Neural crest cell (in vitro differentiated cells): ENCODE results near the gene LPAR6. TPM values are rescaled to one million over a fixed set of nuclear protein-coding genes. Genes with fewer than 3 reads are reported as not detected.
"Not testable (repeated sequence)": the region's sequence is repeated elsewhere in the genome, so short reads cannot be mapped to it uniquely, and the experiment has no call there.

Experiments
- DNase-seq: peaks from one replicate; pipeline ENCODE4 v3.0.0; 2021; ENCODE audit warnings: low read depth, mixed read lengths, low spot score
- H3K27ac Mint-ChIP-seq: one replicate; pipeline ENCODE4 v1.8.0; 2021; ENCODE audit warnings: mild to moderate bottlenecking, mixed read lengths; ENCODE audit not compliant: unreplicated experiment
- H3K27me3 Mint-ChIP-seq: 2 replicates; pipeline ENCODE4 v1.8.0; 2021; ENCODE audit warnings: low read depth, mild to moderate bottlenecking, mixed read lengths
- H3K36me3 Mint-ChIP-seq: 2 replicates; pipeline ENCODE4 v1.8.0; 2021; ENCODE audit warnings: low read depth, mild to moderate bottlenecking, mixed read lengths
- H3K4me1 Mint-ChIP-seq: 2 replicates; pipeline ENCODE4 v1.8.0; 2021; ENCODE audit warnings: mixed read lengths
- H3K4me3 Mint-ChIP-seq: one replicate; pipeline ENCODE4 v1.8.0; 2021; ENCODE audit warnings: mild to moderate bottlenecking, mixed read lengths
- H3K9me3 Mint-ChIP-seq: 2 replicates; pipeline ENCODE4 v1.8.0; 2021; ENCODE audit warnings: mixed read lengths
- total RNA-seq: library from RNA; stranded (reverse); gene quantifications from 2 replicates; pipeline ENCODE4 v1.2.1, GENCODE V29; 2021
- TF ChIP-seq, protein P1 (sequence below): fragments of 200-600 bp; sonication (generic); conservative IDR thresholded peaks from 2 replicates; pipeline ENCODE4 v1.5.0; 2021; ENCODE audit warnings: antibody characterized with exemption, mild to moderate bottlenecking

The LPAR6 gene
- total RNA-seq, 1 donor from 2014 or later: 22.3 TPM

DNA sequence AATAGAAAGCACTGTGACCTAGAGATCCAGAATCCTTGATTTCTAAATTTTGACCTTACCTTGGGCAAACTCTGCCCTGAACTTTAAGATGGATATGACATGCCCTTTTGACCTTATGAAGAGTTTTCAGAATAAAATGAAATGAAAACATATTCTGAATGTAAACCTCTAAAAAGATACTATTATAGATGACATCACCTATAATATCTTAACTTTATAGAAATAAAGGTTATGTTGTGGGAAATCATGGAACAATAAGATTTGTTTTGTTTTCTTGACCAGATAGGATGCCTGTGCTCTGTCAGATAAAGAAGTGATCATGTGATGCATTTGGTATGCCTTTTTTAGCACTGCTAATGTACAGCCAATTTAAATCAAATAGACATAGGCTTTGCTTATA is 13.1 kb upstream of the LPAR6 start:
- H3K27me3 Mint-ChIP-seq: no peaks in the 10 kb centered on the region
- H3K27ac Mint-ChIP-seq: no peak overlapping the region
- peaks cover 20% of the 10 kb centered on the region for H3K36me3 Mint-ChIP-seq
- TF ChIP-seq, protein P1, sequence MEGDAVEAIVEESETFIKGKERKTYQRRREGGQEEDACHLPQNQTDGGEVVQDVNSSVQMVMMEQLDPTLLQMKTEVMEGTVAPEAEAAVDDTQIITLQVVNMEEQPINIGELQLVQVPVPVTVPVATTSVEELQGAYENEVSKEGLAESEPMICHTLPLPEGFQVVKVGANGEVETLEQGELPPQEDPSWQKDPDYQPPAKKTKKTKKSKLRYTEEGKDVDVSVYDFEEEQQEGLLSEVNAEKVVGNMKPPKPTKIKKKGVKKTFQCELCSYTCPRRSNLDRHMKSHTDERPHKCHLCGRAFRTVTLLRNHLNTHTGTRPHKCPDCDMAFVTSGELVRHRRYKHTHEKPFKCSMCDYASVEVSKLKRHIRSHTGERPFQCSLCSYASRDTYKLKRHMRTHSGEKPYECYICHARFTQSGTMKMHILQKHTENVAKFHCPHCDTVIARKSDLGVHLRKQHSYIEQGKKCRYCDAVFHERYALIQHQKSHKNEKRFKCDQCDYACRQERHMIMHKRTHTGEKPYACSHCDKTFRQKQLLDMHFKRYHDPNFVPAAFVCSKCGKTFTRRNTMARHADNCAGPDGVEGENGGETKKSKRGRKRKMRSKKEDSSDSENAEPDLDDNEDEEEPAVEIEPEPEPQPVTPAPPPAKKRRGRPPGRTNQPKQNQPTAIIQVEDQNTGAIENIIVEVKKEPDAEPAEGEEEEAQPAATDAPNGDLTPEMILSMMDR: no peak
- DNase-seq: no peak
- peaks cover 7% of the 10 kb centered on the region for H3K4me1 Mint-ChIP-seq
- peaks cover 3% of the 10 kb centered on the region for H3K9me3 Mint-ChIP-seq
- no peak overlapping the region for H3K4me3 Mint-ChIP-seq

DNA sequence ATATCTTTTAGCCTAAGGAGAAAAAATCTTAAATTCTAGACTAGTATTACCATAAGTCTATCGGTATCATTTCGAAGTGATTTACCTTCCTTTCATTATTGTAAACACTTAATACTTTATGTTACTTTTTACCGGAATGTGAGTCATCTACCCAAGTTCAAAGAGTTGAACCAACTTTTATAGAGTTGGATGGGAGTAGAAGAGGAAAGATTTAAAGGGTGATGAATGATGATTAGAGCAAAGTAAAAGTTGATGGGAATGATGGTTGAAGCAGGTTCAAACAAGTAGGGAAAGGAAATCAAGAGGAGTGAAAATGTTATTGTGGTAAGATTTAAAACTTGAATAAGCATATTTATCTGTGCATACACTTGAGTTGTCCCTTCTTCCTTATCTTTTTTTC is 11.3 kb upstream of the LPAR6 start:
- H3K9me3 Mint-ChIP-seq: peaks cover 17% of the 10 kb centered on the region
- H3K4me1 Mint-ChIP-seq: no peaks in the 10 kb centered on the region
- H3K27ac Mint-ChIP-seq: no peak overlapping the region
- no peak for DNase-seq
- H3K27me3 Mint-ChIP-seq: no peaks in the 10 kb centered on the region
- peaks cover 35% of the 10 kb centered on the region for H3K36me3 Mint-ChIP-seq
- TF ChIP-seq, protein P1: no peak
- no peak overlapping the region for H3K4me3 Mint-ChIP-seq

DNA sequence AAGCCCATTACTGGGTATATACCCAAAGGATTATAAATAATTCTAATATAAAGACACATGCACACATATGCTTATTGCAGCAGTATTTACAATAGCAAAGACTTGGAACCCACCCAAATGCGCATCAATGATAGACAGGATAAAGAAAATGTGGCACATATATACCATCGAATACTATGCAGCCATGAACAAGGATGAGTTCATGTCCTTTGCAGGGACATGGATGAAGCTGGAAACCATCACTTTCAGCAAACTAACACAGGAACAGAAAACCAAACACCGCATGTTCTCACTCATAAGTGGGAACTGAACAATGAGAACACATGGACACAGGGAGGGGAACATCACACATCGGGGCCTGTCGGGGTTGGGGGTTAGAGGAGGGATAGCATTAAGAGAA is 9.1 kb upstream of the LPAR6 start:
- H3K27ac Mint-ChIP-seq, H3K4me1 Mint-ChIP-seq, H3K27me3 Mint-ChIP-seq, DNase-seq, H3K4me3 Mint-ChIP-seq: not testable (repeated sequence)
- Mint-ChIP-seq H3K36me3 (peaks cover 56% of the 10 kb centered on the region), H3K9me3 (peaks cover 31% of the 10 kb centered on the region)

DNA sequence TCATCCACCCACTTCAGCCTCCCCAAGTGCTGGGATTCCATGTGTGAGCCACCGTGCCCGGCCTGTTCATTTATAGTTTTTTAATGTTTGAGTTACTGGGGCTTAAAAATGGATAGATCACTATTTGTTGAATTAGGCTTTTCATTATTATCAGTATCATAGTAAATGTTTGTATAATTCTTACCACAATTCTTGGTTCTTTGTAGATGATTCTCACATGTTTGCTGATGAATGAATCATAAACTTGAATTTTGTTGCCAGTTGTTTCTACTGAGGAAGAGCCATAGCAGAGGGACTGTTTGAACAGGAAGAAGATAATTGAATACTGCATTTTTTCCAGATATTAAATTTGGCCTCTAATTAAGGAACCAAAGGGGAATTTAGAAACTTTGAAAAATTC is 2.6 kb upstream of the LPAR6 start:
- Mint-ChIP-seq H3K27ac (no peak overlapping the region), H3K36me3 (peaks cover 54% of the 10 kb centered on the region), H3K4me1 (peaks cover 20% of the 10 kb centered on the region), H3K9me3 (peaks cover 28% of the 10 kb centered on the region), H3K4me3 (peak overlapping the region; percentile 49), H3K27me3 (no peaks in the 10 kb centered on the region)
- TF ChIP-seq, protein P1: no peak
- no peak for DNase-seq

DNA sequence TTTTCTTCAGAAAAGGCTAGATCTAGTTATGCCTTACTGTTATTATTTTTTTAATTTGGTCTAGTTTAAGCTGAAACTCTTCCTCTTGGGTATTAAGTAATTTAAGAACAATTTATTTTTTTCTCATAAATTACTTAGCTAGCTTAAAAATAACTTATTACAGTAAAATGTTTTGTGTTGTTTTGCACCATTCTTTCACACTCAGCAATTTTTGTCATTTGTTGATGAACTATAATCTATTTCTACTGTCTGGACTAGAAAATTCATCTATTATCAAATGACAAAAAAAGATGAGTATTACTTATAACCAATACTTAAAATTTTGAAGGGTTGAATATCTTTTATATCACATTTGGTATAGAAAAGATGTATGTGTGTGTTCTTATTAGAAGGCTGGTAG is 1.6 kb upstream of the LPAR6 start:
- Mint-ChIP-seq H3K27me3 (no peaks in the 10 kb centered on the region), H3K36me3 (peaks cover 46% of the 10 kb centered on the region), H3K4me1 (peaks cover 29% of the 10 kb centered on the region), H3K27ac (no peak overlapping the region), H3K4me3 (no peak overlapping the region), H3K9me3 (peaks cover 19% of the 10 kb centered on the region)
- TF ChIP-seq, protein P1: no peak
- DNase-seq: no peak

DNA sequence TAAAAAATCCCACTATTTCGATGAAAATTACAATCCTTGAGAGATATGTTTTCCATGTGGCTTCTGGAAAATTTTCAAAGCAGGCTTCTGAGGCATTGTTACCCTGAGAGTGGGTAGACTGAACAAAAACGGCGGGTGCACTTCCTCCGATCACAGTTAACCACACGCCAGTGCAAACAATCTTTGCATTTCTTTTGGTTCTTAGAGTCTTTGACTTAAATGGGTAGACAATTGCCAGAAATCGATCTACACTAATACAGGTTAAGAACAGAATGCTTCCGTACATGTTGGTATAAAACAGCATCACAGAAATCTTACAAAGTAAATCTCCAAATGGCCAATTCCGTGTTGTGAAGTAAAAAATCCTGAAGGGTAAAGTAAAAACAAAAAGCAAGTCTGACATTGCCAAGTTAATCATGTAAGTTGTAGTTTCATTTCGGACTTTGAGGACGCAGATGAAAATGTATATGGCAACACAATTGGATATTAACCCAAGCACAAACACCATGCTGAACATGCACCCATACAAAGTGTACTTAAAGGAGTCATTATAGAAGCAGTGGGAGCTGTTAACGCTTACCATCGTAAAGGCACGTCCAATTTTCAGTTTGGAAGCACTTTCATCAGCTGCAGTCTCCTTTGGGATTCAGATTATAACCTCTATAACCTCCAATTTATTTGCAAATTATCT is 927 bp downstream of the LPAR6 start:
- Mint-ChIP-seq H3K27me3 (no peaks in the 10 kb centered on the region), H3K27ac (peak overlapping the region; percentile 99), H3K9me3 (peaks cover 3% of the 10 kb centered on the region), H3K4me3 (peak overlapping the region; percentile 98), H3K36me3 (peaks cover 26% of the 10 kb centered on the region), H3K4me1 (peaks cover 37% of the 10 kb centered on the region)
- DNase-seq: no peak
- TF ChIP-seq, protein P1: no peak
